Bronchial epithelial cell (primary cell): ENCODE data around the gene DHRS13. TPM values are rescaled to one million over a fixed set of nuclear protein-coding genes. Genes with fewer than 3 reads are reported as not detected.
A peak's percentile ranks its signal among the peaks of the same experiment; 100 is the strongest.

Experiments
- DNase-seq: peaks from one replicate; pipeline ENCODE4 v3.0.0-alpha.2; 2010; ENCODE audit warnings: low read depth
- FAIRE-seq: peaks from 2 replicates; lab custom pipeline; 2011; peaks lifted over from hg19 to GRCh38; lab: Jason Lieb, UNC
- H3K27me3 ChIP-seq: 2 replicates; pipeline ENCODE4 v1.5.1; 2011; ENCODE audit warnings: low read length; ENCODE audit not compliant: control insufficient read depth, insufficient read depth
- H3K36me3 ChIP-seq: 2 replicates; pipeline ENCODE4 v1.5.1; 2011; ENCODE audit warnings: low read length; ENCODE audit not compliant: control insufficient read depth, insufficient read depth
- H3K4me3 ChIP-seq: 2 replicates; pipeline ENCODE4 v1.5.1; 2011; ENCODE audit warnings: mild to moderate bottlenecking, low read depth, low read length, control low read depth
- CTCF ChIP-seq: IDR thresholded peaks from 2 replicates; pipeline ENCODE4 v1.5.1; 2011; ENCODE audit warnings: mild to moderate bottlenecking, moderate library complexity, low read length, control low read depth, inconsistent platforms; ENCODE audit not compliant: insufficient read depth, severe bottlenecking
- total RNA-seq: library from RNA; depleted of rRNA; stranded (reverse); fragments of >200 nt; gene quantifications from 2 replicates; pipeline ENCODE4 v1.2.1, GENCODE V29; 2014

The DHRS13 gene
- total RNA-seq, 1 donor from 2014 or later, result 11.3 TPM

- Histone ChIP-seq H3K36me3 (peaks cover 12% of the 10 kb centered on the region), H3K27me3 (no peaks in the 10 kb centered on the region), H3K4me3 (no peak overlapping the region)
- DNase-seq (peak; percentile 28), FAIRE-seq (no peak)
- TF ChIP-seq CTCF, result no peak
These were observed 26.9 kb downstream of the DHRS13 start for GRCh38 chr17:28875848-28876550.

- TF ChIP-seq CTCF, result no peak
- DNase-seq (no peak), FAIRE-seq (no peak)
- H3K4me3 ChIP-seq, result no peak overlapping the region
- no peaks in the 10 kb centered on the region for H3K27me3 ChIP-seq
- H3K36me3 ChIP-seq, result peaks cover 8% of the 10 kb centered on the region
These were observed 28.1 kb downstream of the DHRS13 start for GRCh38 chr17:28874750-28875149.

GRCh38 chr17:28873839-28874238 lies 29.0 kb downstream of the DHRS13 start:
- no peak overlapping the region for H3K4me3 ChIP-seq
- no peaks in the 10 kb centered on the region for H3K27me3 ChIP-seq
- peaks cover under 1% of the 10 kb centered on the region for H3K36me3 ChIP-seq
- FAIRE-seq, result no peak
- no peak for DNase-seq
- no peak for TF ChIP-seq CTCF

- Histone ChIP-seq H3K4me3 (no peak overlapping the region), H3K27me3 (no peaks in the 10 kb centered on the region), H3K36me3 (no peaks in the 10 kb centered on the region)
- TF ChIP-seq CTCF, result no peak
- DNase-seq (no peak), FAIRE-seq (no peak)
These were observed 31.8 kb downstream of the DHRS13 start for GRCh38 chr17:28871056-28871579.

GRCh38 chr17:28867276-28867675 lies 35.6 kb downstream of the DHRS13 start:
- no peaks in the 10 kb centered on the region for H3K27me3 ChIP-seq
- H3K4me3 ChIP-seq, result no peak overlapping the region
- no peak for TF ChIP-seq CTCF
- DNase-seq (no peak), FAIRE-seq (no peak)
- no peaks in the 10 kb centered on the region for H3K36me3 ChIP-seq
